SU-DHL-6 (cell line): ENCODE data around the gene SLCO1A2.

Source experiments
- H2AFZ ChIP-seq: fragments of 200-600 bp; sonication (generic); 2 replicates; pipeline ENCODE4 v1.6.1; 2014; ENCODE audit warnings: low read depth, mild to moderate bottlenecking, moderate library complexity, mixed read lengths, antibody characterized with exemption, low read length; ENCODE audit not compliant: severe bottlenecking
- H3F3A ChIP-seq: fragments of 200-600 bp; shearing (Covaris generic); 2 replicates; pipeline ENCODE4 v1.6.0; 2016; ENCODE audit warnings: antibody characterized with exemption, mild to moderate bottlenecking; ENCODE audit not compliant: insufficient read depth
- H3K27ac ChIP-seq: fragments of 200-600 bp; sonication (generic); 2 replicates; pipeline ENCODE4 v1.5.1; 2016; ENCODE audit warnings: low read depth, mild to moderate bottlenecking, low read length, moderate library complexity, mixed read lengths
- H3K27me3 ChIP-seq: fragments of 200-600 bp; sonication (generic), shearing (Covaris generic); 2 replicates; pipeline ENCODE4 v1.6.0; 2014; ENCODE audit warnings: mild to moderate bottlenecking, low read length
- H3K36me3 ChIP-seq: fragments of 200-600 bp; sonication (generic); 2 replicates; pipeline ENCODE4 v1.6.1; 2014; ENCODE audit warnings: mild to moderate bottlenecking, low read length, mixed read lengths
- H3K4me2 ChIP-seq: fragments of 300-600, 200-600 bp; shearing (Covaris generic), sonication (generic); 2 replicates; pipeline ENCODE4 v1.6.0; 2014; ENCODE audit warnings: low read length, low read depth, mild to moderate bottlenecking; ENCODE audit not compliant: poor library complexity, severe bottlenecking
- H3K4me3 ChIP-seq: fragments of 200-600 bp; sonication (generic); 2 replicates; pipeline ENCODE4 v1.5.1; 2014; ENCODE audit warnings: antibody characterized with exemption, low read length, mild to moderate bottlenecking, mixed read lengths; ENCODE audit not compliant: insufficient read depth, poor library complexity, severe bottlenecking
- H3K79me2 ChIP-seq: fragments of 200-600 bp; sonication (generic); 2 replicates; pipeline ENCODE4 v1.6.1; 2014; ENCODE audit warnings: mild to moderate bottlenecking, low read length, moderate library complexity; ENCODE audit not compliant: insufficient read depth
- H3K9ac ChIP-seq: fragments of 200-600 bp; sonication (generic); 2 replicates; pipeline ENCODE4 v1.7.0; 2014; ENCODE audit warnings: mild to moderate bottlenecking, low read length
- H3K9me2 ChIP-seq: fragments of 200-600 bp; sonication (generic); replicated peaks from 2 replicates; pipeline ENCODE4 v1.6.1; 2014; ENCODE audit warnings: low read length; ENCODE audit not compliant: insufficient read depth
- H3K9me3 ChIP-seq: fragments of 200-600 bp; sonication (generic); 2 replicates; pipeline ENCODE4 v1.6.1; 2014; ENCODE audit warnings: low read length, mixed read lengths; ENCODE audit not compliant: insufficient read depth
- H4K20me1 ChIP-seq: fragments of 200-600 bp; sonication (generic); 2 replicates; pipeline ENCODE4 v1.6.1; 2014; ENCODE audit warnings: low read depth, mild to moderate bottlenecking, antibody characterized with exemption, low read length, moderate library complexity, mixed read lengths
- CTCF ChIP-seq: fragments of 200-600 bp; sonication (generic); IDR thresholded peaks from one replicate; pipeline ENCODE4 v1.5.1; 2017; ENCODE audit warnings: antibody characterized with exemption, mild to moderate bottlenecking, low read length, moderate library complexity; ENCODE audit not compliant: insufficient read depth, poor library complexity, severe bottlenecking
- EZH2phosphoT487 ChIP-seq: fragments of 200-600 bp; sonication (generic), shearing (Covaris generic); conservative IDR thresholded peaks from 2 replicates; pipeline ENCODE4 v1.6.1; 2018; ENCODE audit warnings: mild to moderate bottlenecking, antibody characterized with exemption, low read length, moderate library complexity, mixed read lengths

Gene SLCO1A2

GRCh38 chr12:21296348-21296747, 38.4 kb downstream of the SLCO1A2 start:
- no peak for TF ChIP-seq EZH2phosphoT487
- TF ChIP-seq CTCF = no peak
- no peaks in the 10 kb centered on the region for H3F3A ChIP-seq
- H3K9ac ChIP-seq = no peak overlapping the region
- no peaks in the 10 kb centered on the region for H3K27me3 ChIP-seq
- no peak overlapping the region for H3K27ac ChIP-seq
- H3K4me2 ChIP-seq = no peak overlapping the region
- H2AFZ ChIP-seq = no peak overlapping the region
- no peaks in the 10 kb centered on the region for H4K20me1 ChIP-seq
- no peaks in the 10 kb centered on the region for H3K9me2 ChIP-seq
- no peaks in the 10 kb centered on the region for H3K9me3 ChIP-seq
- no peaks in the 10 kb centered on the region for H3K79me2 ChIP-seq
- H3K36me3 ChIP-seq = no peaks in the 10 kb centered on the region
- H3K4me3 ChIP-seq = no peak overlapping the region

- no peaks in the 10 kb centered on the region for H3K9me2 ChIP-seq
- H3K36me3 ChIP-seq = no peaks in the 10 kb centered on the region
- no peak overlapping the region for H3K4me2 ChIP-seq
- H3K9ac ChIP-seq = no peak overlapping the region
- no peak overlapping the region for H3K27ac ChIP-seq
- no peaks in the 10 kb centered on the region for H3K27me3 ChIP-seq
- H3K79me2 ChIP-seq = no peaks in the 10 kb centered on the region
- no peaks in the 10 kb centered on the region for H3K9me3 ChIP-seq
- no peak overlapping the region for H3K4me3 ChIP-seq
- H3F3A ChIP-seq = no peaks in the 10 kb centered on the region
- no peak overlapping the region for H2AFZ ChIP-seq
- TF ChIP-seq EZH2phosphoT487 = no peak
- no peak for TF ChIP-seq CTCF
- H4K20me1 ChIP-seq = no peaks in the 10 kb centered on the region
Measured at GRCh38 chr12:21294176-21294575, 40.5 kb downstream of the SLCO1A2 start.

GRCh38 chr12:21292111-21292510, 42.6 kb downstream of the SLCO1A2 start:
- no peak overlapping the region for H3K4me2 ChIP-seq

More at GRCh38 chr12:21292111-21292510, 42.6 kb downstream of the SLCO1A2 start:
- H4K20me1 ChIP-seq = no peaks in the 10 kb centered on the region
- H2AFZ ChIP-seq = no peak overlapping the region
- H3K36me3 ChIP-seq = no peaks in the 10 kb centered on the region
- H3F3A ChIP-seq = no peaks in the 10 kb centered on the region
- H3K4me3 ChIP-seq = no peak overlapping the region
- H3K9ac ChIP-seq = no peak overlapping the region
- H3K79me2 ChIP-seq = no peaks in the 10 kb centered on the region
- no peaks in the 10 kb centered on the region for H3K9me2 ChIP-seq
- no peak overlapping the region for H3K27ac ChIP-seq
- no peaks in the 10 kb centered on the region for H3K9me3 ChIP-seq
- H3K27me3 ChIP-seq = no peaks in the 10 kb centered on the region
- TF ChIP-seq EZH2phosphoT487 (no peak), CTCF (no peak)
